H1 (cell line): ENCODE measurements around the gene MKKS. TPM values are rescaled to one million over a fixed set of nuclear protein-coding genes. Genes with fewer than 3 reads are reported as not detected.

Source experiments
- CTCF ChIA-PET: fragments of 300-600 bp; sonication (Branson Sonifier 250); formaldehyde crosslinking; loops from one replicate; lab custom pipeline; 2021; ENCODE audit not compliant: partially characterized antibody; lab: Charles Lee
- POLR2A ChIA-PET: fragments of 300-600 bp; sonication (Branson Sonifier 250); formaldehyde crosslinking; loops from one replicate; lab custom pipeline; 2021; ENCODE audit warnings: inconsistent platforms; ENCODE audit not compliant: partially characterized antibody; lab: Charles Lee
- DNase-seq, 2 experiments: peaks; one replicate each; pipeline versions ENCODE4 v3.0.0 to v3.0.0-alpha.2; 2010 to 2022; ENCODE audit warnings: low spot score in 2 of 2, low read depth in 1 of 2, mixed read lengths in 1 of 2
- FAIRE-seq: peaks from 2 replicates; lab custom pipeline; 2011; peaks lifted over from hg19 to GRCh38; lab: Jason Lieb, UNC
- H2AFZ ChIP-seq: 2 replicates; pipeline ENCODE4 v1.8.1; 2012; ENCODE audit warnings: low read length, inconsistent platforms
- H2AK5ac ChIP-seq: 2 replicates; pipeline ENCODE4 v1.6.1; 2013; ENCODE audit warnings: low read depth, low read length
- H2BK120ac ChIP-seq: replicated peaks from 2 replicates; pipeline ENCODE3; 2013; ENCODE audit warnings: low read depth, low read length, inconsistent platforms
- H2BK12ac ChIP-seq: 2 replicates; pipeline ENCODE4 v1.6.1; 2013; ENCODE audit warnings: low read depth, low read length
- H2BK15ac ChIP-seq: 2 replicates; pipeline ENCODE4 v1.6.1; 2013; ENCODE audit warnings: low read length
- H2BK20ac ChIP-seq: 2 replicates; pipeline ENCODE4 v1.6.1; 2013; ENCODE audit warnings: low read length
- H2BK5ac ChIP-seq: 2 replicates; pipeline ENCODE4 v1.6.1; 2013; ENCODE audit warnings: low read depth, low read length
- H3K14ac ChIP-seq: 2 replicates; pipeline ENCODE4 v1.6.1; 2013; ENCODE audit warnings: inconsistent platforms; ENCODE audit not compliant: insufficient read length
- H3K18ac ChIP-seq: 2 replicates; pipeline ENCODE4 v1.6.1; 2013; ENCODE audit warnings: low read length; ENCODE audit errors: extremely low read depth
- H3K23ac ChIP-seq: 2 replicates; pipeline ENCODE4 v1.6.1; 2013; ENCODE audit warnings: inconsistent platforms; ENCODE audit not compliant: insufficient read length
- H3K23me2 ChIP-seq: 2 replicates; pipeline ENCODE4 v1.6.1; 2013; ENCODE audit warnings: low read depth, low read length
- H3K27ac ChIP-seq: 2 replicates; pipeline ENCODE4 v1.6.1; 2011; ENCODE audit warnings: low read depth, low read length, inconsistent platforms
- H3K27me3 ChIP-seq, 4 experiments: replicated peaks in 1 of 4; 1 replicate in 1 of 4; 2 replicates in 3 of 4; pipeline versions ENCODE4 v1.6.1 to v1.8.1; 2011 to 2013; ENCODE audit warnings: low read length in 3 of 4, mild to moderate bottlenecking in 3 of 4, inconsistent platforms in 2 of 4, mixed read lengths in 2 of 4, moderate library complexity in 1 of 4; ENCODE audit not compliant: control insufficient read depth in 3 of 4, insufficient read depth in 3 of 4; ENCODE audit errors: extremely low read depth in 1 of 4
- H3K36me3 ChIP-seq, 4 experiments: 2 replicates each; pipeline versions ENCODE4 v1.6.1 to v1.8.1; 2011 to 2013; ENCODE audit warnings: mild to moderate bottlenecking in 4 of 4, low read length in 3 of 4, moderate library complexity in 2 of 4, control low read depth in 1 of 4, inconsistent platforms in 1 of 4; ENCODE audit not compliant: insufficient read depth in 4 of 4, control insufficient read depth in 2 of 4
- H3K4ac ChIP-seq: replicated peaks from 2 replicates; pipeline ENCODE3; 2013; ENCODE audit warnings: low read length, low read depth, mixed read lengths, inconsistent platforms; ENCODE audit not compliant: insufficient read length
- H3K4me1 ChIP-seq, 4 experiments: replicated peaks in 1 of 4; 1 replicate in 1 of 4; 2 replicates in 3 of 4; pipeline versions ENCODE4 v1.6.1 to v1.8.1; 2011 to 2013; ENCODE audit warnings: low read length in 3 of 4, inconsistent platforms in 2 of 4, mixed read lengths in 1 of 4; ENCODE audit not compliant: insufficient read depth in 4 of 4, control insufficient read depth in 3 of 4
- H3K4me2 ChIP-seq, 2 experiments: 2 replicates each; pipeline versions ENCODE4 v1.6.1 to v1.8.1; 2011 to 2013; ENCODE audit warnings: low read depth in 2 of 2, low read length in 2 of 2, control low read depth in 1 of 2, inconsistent platforms in 1 of 2, mild to moderate bottlenecking in 1 of 2; ENCODE audit not compliant: insufficient read depth in 1 of 2
- H3K4me3 ChIP-seq, 4 experiments: fragments of 200-600, 300-600 bp in 1 of 4; sonication (generic), shearing (Covaris generic), sonication (Bioruptor Twin) in 1 of 4; 2 replicates each; pipeline versions ENCODE4 v1.5.1 to v1.8.1; 2011 to 2016; ENCODE audit warnings: low read length in 4 of 4, low read depth in 3 of 4, control low read depth in 2 of 4, inconsistent platforms in 2 of 4, mild to moderate bottlenecking in 2 of 4, mixed read lengths in 1 of 4, moderate library complexity in 1 of 4; ENCODE audit not compliant: insufficient read depth in 2 of 4; ENCODE audit errors: extremely low read depth in 1 of 4
- H3K56ac ChIP-seq: replicated peaks from 2 replicates; pipeline ENCODE3; 2013; ENCODE audit warnings: low read depth, mild to moderate bottlenecking, mixed read lengths, low read length, inconsistent platforms; ENCODE audit not compliant: insufficient read length
- H3K79me1 ChIP-seq: 2 replicates; pipeline ENCODE4 v1.6.1; 2013; ENCODE audit warnings: low read depth, low read length, control low read depth
- H3K79me2 ChIP-seq, 2 experiments: 2 replicates each; pipeline versions ENCODE4 v1.6.1 to v1.8.1; 2012 to 2013; ENCODE audit warnings: low read length in 2 of 2, mild to moderate bottlenecking in 2 of 2, inconsistent platforms in 1 of 2; ENCODE audit not compliant: insufficient read depth in 2 of 2, control insufficient read depth in 1 of 2
- H3K9ac ChIP-seq, 4 experiments: replicated peaks in 1 of 4; 1 replicate in 1 of 4; 2 replicates in 3 of 4; pipeline versions ENCODE4 v1.6.1 to v1.8.1; 2011 to 2013; ENCODE audit warnings: low read depth in 3 of 4, low read length in 3 of 4, control low read depth in 2 of 4, mild to moderate bottlenecking in 2 of 4, moderate library complexity in 2 of 4, inconsistent platforms in 1 of 4; ENCODE audit errors: extremely low read depth in 1 of 4
- H3K9me3 ChIP-seq, 2 experiments: 2 replicates each; pipeline versions ENCODE4 v1.6.1 to v1.8.1; 2012 to 2013; ENCODE audit warnings: mild to moderate bottlenecking in 2 of 2, moderate library complexity in 2 of 2, control low read depth in 1 of 2, inconsistent platforms in 1 of 2, low read depth in 1 of 2, low read length in 1 of 2, mixed read lengths in 1 of 2; ENCODE audit not compliant: insufficient read depth in 2 of 2
- H4K20me1 ChIP-seq, 2 experiments: replicated peaks in 1 of 2; 2 replicates each; pipeline versions ENCODE3 to v1.8.1; 2011 to 2013; ENCODE audit warnings: inconsistent platforms in 2 of 2, low read length in 2 of 2, mild to moderate bottlenecking in 1 of 2; ENCODE audit not compliant: insufficient read depth in 2 of 2, control insufficient read depth in 1 of 2
- H4K5ac ChIP-seq: 2 replicates; pipeline ENCODE4 v1.6.1; 2013; ENCODE audit warnings: low read length, low read depth, mixed read lengths, inconsistent platforms; ENCODE audit not compliant: insufficient read length
- H4K8ac ChIP-seq: 2 replicates; pipeline ENCODE4 v1.8.0; 2013; ENCODE audit warnings: mild to moderate bottlenecking, moderate library complexity, low read length, inconsistent platforms; ENCODE audit not compliant: insufficient read depth; ENCODE audit errors: extremely low read depth
- H4K91ac ChIP-seq: replicated peaks from 2 replicates; pipeline ENCODE3; 2013; ENCODE audit warnings: low read length, mixed read lengths, inconsistent platforms; ENCODE audit not compliant: insufficient read length
- BACH1 ChIP-seq: IDR thresholded peaks from 2 replicates; pipeline ENCODE4 v1.6.1; 2012; ENCODE audit warnings: low read length, improper control_type of control experiment
- CBX8 ChIP-seq: fragments of 300-800, 300-1000 bp; sonication (generic); IDR thresholded peaks from 2 replicates; pipeline ENCODE4 v1.7.1; 2016; ENCODE audit warnings: low read depth, low read length, borderline replicate concordance
- CTBP2 ChIP-seq: IDR thresholded peaks from 2 replicates; pipeline ENCODE4 v1.7.0; 2011; ENCODE audit warnings: borderline replicate concordance, mild to moderate bottlenecking, moderate library complexity, mixed read lengths, low read length; ENCODE audit not compliant: insufficient read depth, insufficient read length
- JUND ChIP-seq: IDR thresholded peaks from 2 replicates; pipeline ENCODE4 v1.6.1; 2011; ENCODE audit warnings: mild to moderate bottlenecking, improper control_type of control experiment, low read length
- POU5F1 ChIP-seq: IDR thresholded peaks from 2 replicates; pipeline ENCODE4 v1.6.1; 2011; ENCODE audit warnings: low read depth, mild to moderate bottlenecking, low read length, moderate library complexity
- RNF2 ChIP-seq: fragments of 200-900, 300-1000 bp; sonication (generic); IDR thresholded peaks from 2 replicates; pipeline ENCODE4 v1.7.1; 2016; ENCODE audit warnings: borderline replicate concordance, low read depth, mild to moderate bottlenecking, antibody characterized with exemption, low read length; ENCODE audit not compliant: poor library complexity, severe bottlenecking; ENCODE audit errors: missing control alignments
- SAP30 ChIP-seq: fragments of 300-600 bp; sonication (generic); IDR thresholded peaks from 2 replicates; pipeline ENCODE4 v1.7.1; 2012; ENCODE audit warnings: low read length, moderate library complexity, mild to moderate bottlenecking, inconsistent platforms; ENCODE audit not compliant: insufficient read depth, insufficient replicate concordance
- SP1 ChIP-seq: IDR thresholded peaks from 2 replicates; pipeline ENCODE4 v1.6.1; 2011; ENCODE audit warnings: low read depth, low read length
- TCF12 ChIP-seq: IDR thresholded peaks from 2 replicates; pipeline ENCODE4 v1.6.1; 2011; ENCODE audit warnings: low read depth, mild to moderate bottlenecking, low read length
- WGBS, 2 experiments: shearing (Covaris generic) in 1 of 2; methylation state at CpG; one replicate each; pipeline versions ENCODE4 v1.1.6 to v1.1.7; 2013 to 2015; ENCODE audit warnings: low lambda C conversion rate in 2 of 2, mixed read lengths in 2 of 2, inconsistent platforms in 1 of 2, low coverage in 1 of 2, missing lambda C conversion rate in 1 of 2; ENCODE audit not compliant: insufficient replicate concordance in 2 of 2, insufficient coverage in 1 of 2, insufficient read length in 1 of 2; ENCODE audit errors: extremely low coverage in 1 of 2, missing lambda C conversion rate in 1 of 2; 5-methylcytosine and 5-hydroxymethylcytosine counted together
- polyA plus RNA-seq, 7 experiments: library from polyadenylated mRNA; depleted of rRNA in 3 of 7; stranded (reverse) in 5 of 7; unstranded in 2 of 7; fragments of >200 nt in 5 of 7; fragments of 200-250 nt in 2 of 7; gene quantifications; 1 replicate in 5 of 7; 2 replicates in 1 of 7; 4 replicates in 1 of 7; pipeline versions ENCODE4 v1.2.1 to v1.2.3, GENCODE V29; 2011 to 2013; ENCODE audit warnings: missing spikeins in 2 of 7, mixed read lengths in 2 of 7
- total RNA-seq: library from RNA; stranded (reverse); fragmentation: NEBNext Ultra II Directional; extraction: Animal tissue kit (Norgen Biotek cat#: 25700); gene quantifications from 2 replicates; pipeline ENCODE4 v1.2.1, GENCODE V29; 2021
- TF ChIP-seq, protein P1 (sequence below): IDR thresholded peaks from 2 replicates; pipeline ENCODE4 v1.6.1; 2012; ENCODE audit warnings: low read length, inconsistent platforms
- TF ChIP-seq, protein P2 (sequence below): IDR thresholded peaks from 2 replicates; pipeline ENCODE4 v1.6.1; 2012; ENCODE audit warnings: inconsistent platforms

The MKKS gene
- total and polyA plus RNA-seq, 2 of the 8 experiments (the other 6 are each of a cell fraction or from before 2014, with no cell fraction given) = 15.9 to 24.8 TPM

GRCh38 chr20:10470276-10470675, 36.3 kb upstream of the MKKS start:
- H2AFZ ChIP-seq = no peak overlapping the region
- no peak overlapping the region for H3K23ac ChIP-seq
- H3K4me3 ChIP-seq = no peak overlapping the region
- peaks cover 0 to 11% of the 10 kb centered on the region in 2 experiments; a peak in 2 of 4 replicates for H3K79me2 ChIP-seq
- H2BK15ac ChIP-seq = no peak overlapping the region
- no peak overlapping the region for H2BK20ac ChIP-seq
- H3K79me1 ChIP-seq = no peaks in the 10 kb centered on the region
- H3K27ac ChIP-seq = no peak overlapping the region
- H3K4me2 ChIP-seq = no peak overlapping the region
- no peak overlapping the region for H2BK12ac ChIP-seq
- no peaks in the 10 kb centered on the region for H3K36me3 ChIP-seq
- no peak for DNase-seq
- H4K91ac ChIP-seq = no peak overlapping the region
- H3K14ac ChIP-seq = no peak overlapping the region
- H3K4ac ChIP-seq = no peak overlapping the region
- H2BK120ac ChIP-seq = no peak overlapping the region
- H3K9ac ChIP-seq = no peak overlapping the region
- no peak overlapping the region for H2BK5ac ChIP-seq
- no peaks in the 10 kb centered on the region for H3K27me3 ChIP-seq
- no peak overlapping the region for H4K5ac ChIP-seq
- no peak for FAIRE-seq
- no peaks in the 10 kb centered on the region for H4K20me1 ChIP-seq
- no peaks in the 10 kb centered on the region for H3K9me3 ChIP-seq
- no peak overlapping the region for H2AK5ac ChIP-seq
- ChIA-PET CTCF (interaction anchor here (0.6 to 1.6 kb wide), 4 partner anchors 8 to 75 kb away, joined by 3 to 4 read pairs (median 4); no protein-coding TSS in a partner anchor), POLR2A (no interaction called here)
- no peak overlapping the region for H4K8ac ChIP-seq
- H3K23me2 ChIP-seq = no peaks in the 10 kb centered on the region
- 88% methylated on average over 6 of the region's 6 CpGs; no CpG with 5 or more reads in 1 of the 2 experiments for WGBS, 2 experiments
- no peak overlapping the region for H3K18ac ChIP-seq
- H3K4me1 ChIP-seq = peaks cover 0 to 31% (median 20%) of the 10 kb centered on the region in 4 experiments
- no peak overlapping the region for H3K56ac ChIP-seq
- TF ChIP-seq CTBP2 (no peak), POU5F1 (no peak), SP1 (no peak), BACH1 (no peak), RNF2 (no peak), JUND (no peak), CBX8 (no peak), TCF12 (no peak), SAP30 (no peak)
- TF ChIP-seq, protein P1, sequence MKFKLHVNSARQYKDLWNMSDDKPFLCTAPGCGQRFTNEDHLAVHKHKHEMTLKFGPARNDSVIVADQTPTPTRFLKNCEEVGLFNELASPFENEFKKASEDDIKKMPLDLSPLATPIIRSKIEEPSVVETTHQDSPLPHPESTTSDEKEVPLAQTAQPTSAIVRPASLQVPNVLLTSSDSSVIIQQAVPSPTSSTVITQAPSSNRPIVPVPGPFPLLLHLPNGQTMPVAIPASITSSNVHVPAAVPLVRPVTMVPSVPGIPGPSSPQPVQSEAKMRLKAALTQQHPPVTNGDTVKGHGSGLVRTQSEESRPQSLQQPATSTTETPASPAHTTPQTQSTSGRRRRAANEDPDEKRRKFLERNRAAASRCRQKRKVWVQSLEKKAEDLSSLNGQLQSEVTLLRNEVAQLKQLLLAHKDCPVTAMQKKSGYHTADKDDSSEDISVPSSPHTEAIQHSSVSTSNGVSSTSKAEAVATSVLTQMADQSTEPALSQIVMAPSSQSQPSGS = no peak
- TF ChIP-seq, protein P2, sequence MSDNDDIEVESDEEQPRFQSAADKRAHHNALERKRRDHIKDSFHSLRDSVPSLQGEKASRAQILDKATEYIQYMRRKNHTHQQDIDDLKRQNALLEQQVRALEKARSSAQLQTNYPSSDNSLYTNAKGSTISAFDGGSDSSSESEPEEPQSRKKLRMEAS = no peak
